Karpas-422 (cell line): ENCODE data around the gene WHRN. TPM values are rescaled to one million over a fixed set of nuclear protein-coding genes. Genes with fewer than 3 reads are reported as not detected.

Source experiments
- DNase-seq: peaks from one replicate; pipeline ENCODE4 v3.0.0-alpha.2; 2015
- H2AFZ ChIP-seq: fragments of 200-600 bp; sonication (generic); 2 replicates; pipeline ENCODE4 v1.6.1; 2014; ENCODE audit warnings: antibody characterized with exemption, low read length, mixed read lengths
- H3K27ac ChIP-seq: fragments of 200-600 bp; sonication (generic); 2 replicates; pipeline ENCODE4 v1.5.1; 2014; ENCODE audit warnings: mild to moderate bottlenecking, low read length, moderate library complexity
- H3K27me3 ChIP-seq: fragments of 200-600 bp; sonication (generic); 2 replicates; pipeline ENCODE4 v1.6.1; 2014; ENCODE audit warnings: low read length, mixed read lengths
- H3K36me3 ChIP-seq: fragments of 200-600 bp; sonication (generic); 2 replicates; pipeline ENCODE4 v1.6.1; 2014; ENCODE audit warnings: low read length, mixed read lengths; ENCODE audit not compliant: insufficient read depth
- H3K4me1 ChIP-seq: fragments of 200-600 bp; sonication (generic); 2 replicates; pipeline ENCODE4 v1.6.1; 2014; ENCODE audit warnings: mild to moderate bottlenecking, low read length, mixed read lengths
- H3K4me2 ChIP-seq: fragments of 200-600 bp; sonication (generic); 2 replicates; pipeline ENCODE4 v1.6.1; 2014; ENCODE audit warnings: low read length, low read depth, mild to moderate bottlenecking; ENCODE audit not compliant: poor library complexity, severe bottlenecking
- H3K4me3 ChIP-seq: fragments of 200-600 bp; sonication (generic); 2 replicates; pipeline ENCODE4 v1.5.1; 2014; ENCODE audit warnings: mild to moderate bottlenecking, antibody characterized with exemption, low read length, mixed read lengths
- H3K79me2 ChIP-seq: fragments of 200-600 bp; sonication (generic); 2 replicates; pipeline ENCODE4 v1.6.1; 2014; ENCODE audit warnings: mild to moderate bottlenecking, low read length, mixed read lengths
- H3K9ac ChIP-seq: fragments of 200-600 bp; sonication (generic); 2 replicates; pipeline ENCODE4 v1.6.0; 2014; ENCODE audit warnings: low read length
- H3K9me2 ChIP-seq: fragments of 200-600 bp; sonication (generic), shearing (Covaris generic); replicated peaks from 2 replicates; pipeline ENCODE4 v1.6.0; 2014; ENCODE audit warnings: mild to moderate bottlenecking, low read length, moderate library complexity; ENCODE audit not compliant: insufficient read depth
- H3K9me3 ChIP-seq: fragments of 300-700, 200-600 bp; sonication (generic); 2 replicates; pipeline ENCODE4 v1.6.1; 2014; ENCODE audit warnings: low read length, mixed read lengths
- H4K20me1 ChIP-seq: fragments of 200-600 bp; sonication (generic); 2 replicates; pipeline ENCODE4 v1.6.1; 2014; ENCODE audit warnings: mild to moderate bottlenecking, antibody characterized with exemption, low read length, low read depth; ENCODE audit not compliant: insufficient read depth
- total RNA-seq: library from RNA; depleted of rRNA; stranded (reverse); fragments of >200 nt; shearing (Covaris generic); gene quantifications from 2 replicates; pipeline ENCODE4 v1.2.3, GENCODE V29; 2014; ENCODE audit warnings: low replicate concordance; rRNA removed

Gene WHRN
- total RNA-seq = 0.30 and 0.76 TPM in 2 replicates

DNA sequence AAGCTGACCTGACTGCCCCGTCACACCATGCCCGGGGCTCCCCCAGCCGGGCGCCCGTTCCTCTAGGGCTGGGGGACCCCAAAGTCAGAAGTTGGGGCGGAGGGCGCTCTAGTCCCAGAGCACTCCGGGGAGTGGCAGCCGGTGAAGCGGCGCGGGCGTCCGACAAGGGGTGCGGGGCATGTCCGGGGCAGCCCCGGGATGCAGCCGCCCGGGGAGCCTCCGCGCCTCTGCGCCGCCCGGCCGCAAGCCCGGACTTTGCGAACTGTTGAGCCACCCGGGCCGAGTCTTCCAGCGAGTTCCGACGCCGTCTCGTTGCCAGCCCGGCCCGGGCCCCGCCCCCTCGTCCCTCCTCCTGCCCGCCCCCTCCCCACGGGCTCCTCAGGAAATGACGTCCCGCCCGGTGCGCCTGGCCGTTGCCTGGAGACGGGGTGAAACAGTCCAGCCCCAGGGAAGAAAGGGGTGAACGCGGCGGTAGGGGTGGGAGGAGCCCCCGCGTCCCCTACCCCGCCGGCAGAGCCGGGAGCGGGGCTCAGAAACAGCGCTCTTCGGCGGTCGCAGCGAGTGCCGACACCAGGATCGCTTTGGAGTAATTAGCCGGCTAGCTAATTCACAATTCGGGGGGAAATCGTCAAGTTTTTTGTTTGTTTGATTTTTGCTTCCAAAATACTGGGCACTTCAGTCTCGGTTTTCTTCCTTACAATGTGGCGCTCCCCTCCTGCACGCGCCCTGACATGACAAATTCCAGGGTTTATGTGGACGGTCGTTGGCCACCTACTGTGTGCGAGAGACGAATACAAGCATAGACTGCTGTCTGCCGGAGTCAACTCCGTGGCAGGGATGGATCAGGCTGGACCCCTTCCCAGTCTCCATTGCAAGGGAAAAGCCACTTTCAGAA is at the start of gene WHRN:
Gene WHRN (minus strand): TSS at position 287 of the 895 bp plus-strand sequence. CDS start 672 bp downstream, outside the sequence.
- H3K79me2 ChIP-seq = no peaks in the 10 kb centered on the region
- H3K9me2 ChIP-seq = no peaks in the 10 kb centered on the region
- peak within 1 kb of the TSS; percentile 69 for H3K4me3 ChIP-seq
- no peaks in the 10 kb centered on the region for H3K9me3 ChIP-seq
- peak within 1 kb of the TSS; percentile 98 for H2AFZ ChIP-seq
- no peaks in the 10 kb centered on the region for H3K36me3 ChIP-seq
- H3K4me2 ChIP-seq = peak within 1 kb of the TSS; percentile 84
- no peak within 1 kb of the TSS for H3K27ac ChIP-seq
- H3K4me1 ChIP-seq = peaks cover 12% of the 10 kb centered on the region
- H3K27me3 ChIP-seq = no peaks in the 10 kb centered on the region
- H3K9ac ChIP-seq = peak within 1 kb of the TSS; percentile 60
- H4K20me1 ChIP-seq = no peaks in the 10 kb centered on the region
- DNase-seq = peak; percentile 95

DNA sequence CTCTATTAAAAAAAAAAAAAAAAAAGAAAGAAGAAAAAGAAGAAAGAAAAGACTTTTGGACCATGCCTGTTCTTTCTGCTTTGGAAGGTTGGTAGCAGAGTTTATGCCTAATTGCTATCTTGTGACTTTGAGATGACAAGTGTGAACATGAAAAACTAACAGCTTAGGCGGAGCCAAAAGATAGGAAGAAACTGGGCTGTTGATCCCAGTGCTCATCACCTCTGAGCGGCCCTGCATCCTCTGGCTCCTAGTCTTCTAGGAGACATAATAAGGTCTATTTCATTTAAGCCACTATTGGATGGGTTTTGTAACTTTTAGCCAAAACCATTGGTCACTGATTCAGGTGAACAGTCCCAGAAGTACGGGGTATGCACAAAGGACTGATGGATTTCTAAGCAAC is 47.9 kb upstream of the WHRN start:
- peaks cover 10% of the 10 kb centered on the region for H3K4me1 ChIP-seq
- H3K4me2 ChIP-seq = no peak overlapping the region
- H3K9ac ChIP-seq = no peak overlapping the region
- H3K36me3 ChIP-seq = no peaks in the 10 kb centered on the region
- no peaks in the 10 kb centered on the region for H4K20me1 ChIP-seq
- no peaks in the 10 kb centered on the region for H3K27me3 ChIP-seq
- no peak overlapping the region for H3K27ac ChIP-seq
- no peak for DNase-seq
- H3K79me2 ChIP-seq = no peaks in the 10 kb centered on the region
- H3K4me3 ChIP-seq = no peak overlapping the region
- H3K9me3 ChIP-seq = no peaks in the 10 kb centered on the region
- H2AFZ ChIP-seq = no peak overlapping the region
- H3K9me2 ChIP-seq = no peaks in the 10 kb centered on the region

DNA sequence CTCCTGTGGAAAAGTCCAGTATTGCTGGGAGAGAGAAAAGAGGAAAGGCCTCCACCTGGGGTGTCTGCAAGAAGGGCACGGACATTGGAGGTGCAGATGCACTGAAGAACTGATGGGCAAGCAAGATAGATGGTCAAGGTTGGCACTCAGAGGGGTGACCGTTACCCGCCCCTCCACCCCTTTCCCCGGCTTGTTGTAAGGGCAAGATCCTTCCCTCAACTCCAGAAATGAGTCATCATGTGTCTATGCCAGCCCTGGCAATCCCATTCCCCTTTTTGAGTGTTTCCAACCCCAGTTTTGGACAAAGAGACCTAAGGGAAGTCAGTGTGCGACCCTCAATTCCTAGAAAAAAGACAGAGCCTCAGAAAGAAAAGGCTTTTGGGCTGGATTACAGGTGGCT is 47.4 kb upstream of the WHRN start:
- DNase-seq = no peak
- H3K4me2 ChIP-seq = no peak overlapping the region
- H2AFZ ChIP-seq = no peak overlapping the region

DNA sequence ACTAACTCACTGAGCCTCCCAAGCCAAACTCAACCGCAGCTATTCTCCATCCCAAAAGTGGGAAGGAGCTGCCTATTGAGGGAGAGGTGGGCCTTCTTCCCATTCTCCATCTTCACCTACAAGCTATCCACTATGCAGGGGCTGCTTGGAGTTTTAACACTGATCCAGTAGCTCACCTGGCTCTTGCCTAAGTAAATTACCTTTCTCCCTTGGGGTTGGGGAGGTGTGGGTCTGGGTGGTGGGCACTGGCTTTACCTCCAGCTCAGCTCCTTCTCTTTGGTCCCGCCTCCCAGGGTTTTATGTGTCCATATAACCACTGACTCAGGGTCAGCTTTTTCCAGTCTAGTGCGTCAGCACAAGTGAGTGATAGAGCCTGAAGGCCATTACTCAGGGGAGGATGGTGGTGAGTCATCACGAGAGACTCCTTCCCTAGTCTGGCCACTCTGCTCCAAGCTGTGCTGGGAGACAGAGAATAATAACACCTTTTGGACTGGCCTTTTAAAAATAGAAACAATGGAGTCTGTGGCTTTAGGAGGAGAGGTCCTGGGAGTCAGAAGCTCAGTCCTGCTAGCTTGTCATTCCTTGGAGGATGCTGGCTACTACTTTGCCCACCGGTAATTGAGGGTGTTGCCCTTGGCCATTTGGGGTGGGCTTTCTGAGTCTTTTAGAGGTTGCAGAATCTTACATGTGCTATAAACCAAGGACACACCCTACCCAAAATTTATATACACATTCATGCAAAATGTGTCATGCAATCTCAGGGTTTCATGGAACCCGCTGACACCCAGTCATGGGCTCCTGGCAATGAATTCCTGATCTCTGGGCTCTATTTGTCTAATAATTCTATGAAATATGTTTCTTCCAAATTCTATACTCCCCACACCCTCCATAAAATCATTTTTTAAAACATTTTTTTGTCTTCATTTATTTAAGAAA is 46.7 kb upstream of the WHRN start:
- no peak overlapping the region for H2AFZ ChIP-seq
- H3K36me3 ChIP-seq = no peaks in the 10 kb centered on the region
- H3K9ac ChIP-seq = no peak overlapping the region

More for the DNA sequence above, 47.4 kb upstream of the WHRN start:
- peaks cover 10% of the 10 kb centered on the region for H3K4me1 ChIP-seq
- H3K9me3 ChIP-seq = no peaks in the 10 kb centered on the region
- no peaks in the 10 kb centered on the region for H3K9me2 ChIP-seq
- no peaks in the 10 kb centered on the region for H3K79me2 ChIP-seq
- H4K20me1 ChIP-seq = no peaks in the 10 kb centered on the region
- H3K9ac ChIP-seq = no peak overlapping the region
- H3K36me3 ChIP-seq = no peaks in the 10 kb centered on the region
- H3K27ac ChIP-seq = no peak overlapping the region
- no peaks in the 10 kb centered on the region for H3K27me3 ChIP-seq
- H3K4me3 ChIP-seq = no peak overlapping the region

DNA sequence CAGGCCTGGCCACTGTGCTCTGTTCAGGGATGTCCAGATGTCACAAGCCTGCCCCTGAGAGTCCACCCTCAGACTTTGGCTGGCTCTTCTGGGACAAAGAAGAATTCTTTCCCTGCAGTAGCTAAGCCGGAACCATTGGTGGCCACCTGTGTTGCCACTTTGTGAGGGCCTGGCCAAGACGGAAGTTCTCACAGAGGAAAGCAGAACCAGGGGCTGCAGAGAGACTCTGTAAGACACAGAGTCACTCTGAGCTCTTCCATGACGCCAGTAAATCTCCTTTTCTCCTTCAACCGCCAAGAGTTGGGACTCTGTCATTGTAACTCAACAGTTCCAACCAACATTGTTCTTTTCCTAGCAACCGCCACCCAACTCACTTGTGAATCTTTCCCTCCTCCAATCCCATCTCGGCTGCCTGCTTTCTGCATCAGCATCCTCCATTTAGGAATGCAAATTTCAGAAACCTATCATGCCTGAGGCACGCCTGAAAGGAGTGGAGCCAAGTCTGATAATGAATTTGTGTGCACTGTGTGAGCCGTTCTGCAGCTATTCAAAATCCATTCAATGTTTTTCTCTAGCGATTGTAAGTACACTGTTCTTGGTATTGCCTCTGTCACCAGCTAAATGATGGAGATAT is 44.5 kb upstream of the WHRN start:
- Histone ChIP-seq H3K27me3 (no peaks in the 10 kb centered on the region), H3K36me3 (no peaks in the 10 kb centered on the region), H3K4me1 (peaks cover 10% of the 10 kb centered on the region), H3K9me3 (no peaks in the 10 kb centered on the region), H3K9ac (no peak overlapping the region), H3K4me3 (no peak overlapping the region), H4K20me1 (no peaks in the 10 kb centered on the region), H3K4me2 (no peak overlapping the region), H3K27ac (no peak overlapping the region), H3K9me2 (no peaks in the 10 kb centered on the region), H2AFZ (no peak overlapping the region), H3K79me2 (no peaks in the 10 kb centered on the region)
- DNase-seq = peak; percentile 59

More for the DNA sequence above, 46.7 kb upstream of the WHRN start:
- H3K79me2 ChIP-seq = no peaks in the 10 kb centered on the region
- no peak overlapping the region for H3K27ac ChIP-seq
- H3K9me2 ChIP-seq = no peaks in the 10 kb centered on the region
- H3K4me2 ChIP-seq = no peak overlapping the region
- DNase-seq = no peak
- H3K9me3 ChIP-seq = no peaks in the 10 kb centered on the region
- H4K20me1 ChIP-seq = no peaks in the 10 kb centered on the region
- no peak overlapping the region for H3K4me3 ChIP-seq
- H3K27me3 ChIP-seq = no peaks in the 10 kb centered on the region
- H3K4me1 ChIP-seq = peaks cover 10% of the 10 kb centered on the region

DNA sequence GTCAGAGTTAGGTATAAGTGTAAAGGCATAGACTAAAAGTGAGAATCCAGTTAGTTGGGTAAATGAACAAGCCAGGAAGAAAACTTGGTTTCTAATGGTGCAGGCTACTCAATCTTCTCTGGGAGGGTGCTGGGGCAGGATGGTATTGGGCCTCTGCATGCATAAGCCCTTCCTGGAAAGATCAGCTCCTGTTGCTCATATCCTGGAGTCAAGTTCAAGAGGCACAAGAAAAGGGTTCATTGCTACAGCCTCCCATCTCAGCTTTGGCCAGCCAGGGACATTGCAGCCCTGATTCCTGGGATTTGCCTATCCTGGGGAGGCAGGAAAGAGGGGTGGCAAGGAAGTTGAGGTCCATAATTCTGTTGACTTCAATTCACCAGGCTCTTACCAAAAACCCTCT is 41.6 kb upstream of the WHRN start:
- peaks cover 9% of the 10 kb centered on the region for H3K4me1 ChIP-seq
- H2AFZ ChIP-seq = no peak overlapping the region
- no peaks in the 10 kb centered on the region for H3K9me3 ChIP-seq
- H4K20me1 ChIP-seq = no peaks in the 10 kb centered on the region
- H3K36me3 ChIP-seq = no peaks in the 10 kb centered on the region
- H3K9ac ChIP-seq = no peak overlapping the region
- no peaks in the 10 kb centered on the region for H3K27me3 ChIP-seq
- H3K27ac ChIP-seq = no peak overlapping the region
- H3K4me3 ChIP-seq = no peak overlapping the region
- DNase-seq = no peak
- no peaks in the 10 kb centered on the region for H3K9me2 ChIP-seq
- H3K4me2 ChIP-seq = no peak overlapping the region
- H3K79me2 ChIP-seq = no peaks in the 10 kb centered on the region

DNA sequence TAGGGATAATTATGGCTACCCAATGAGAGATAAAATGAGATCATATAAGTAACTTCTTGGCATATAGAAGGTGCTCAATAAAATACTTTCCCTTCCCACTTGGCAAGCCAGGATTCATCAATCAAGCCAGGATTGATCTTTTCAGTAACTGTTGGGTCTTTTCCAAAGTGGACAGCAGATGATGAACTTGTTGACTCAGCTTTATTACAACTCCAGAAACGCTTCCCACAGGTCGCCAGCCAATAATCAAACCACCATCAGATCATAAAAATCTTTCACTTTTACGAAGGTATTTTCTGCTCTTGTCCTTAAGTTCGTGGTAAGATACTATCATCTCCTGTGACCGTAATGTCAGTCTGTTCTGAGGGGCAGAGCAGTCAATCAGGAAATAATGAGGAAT is 39.8 kb upstream of the WHRN start:
- Histone ChIP-seq H3K9ac (no peak overlapping the region), H3K27me3 (no peaks in the 10 kb centered on the region), H3K9me2 (no peaks in the 10 kb centered on the region), H2AFZ (no peak overlapping the region), H3K4me1 (peaks cover 8% of the 10 kb centered on the region), H3K27ac (no peak overlapping the region), H3K4me3 (no peak overlapping the region), H3K4me2 (no peak overlapping the region), H3K79me2 (no peaks in the 10 kb centered on the region), H4K20me1 (no peaks in the 10 kb centered on the region), H3K9me3 (no peaks in the 10 kb centered on the region), H3K36me3 (no peaks in the 10 kb centered on the region)
- DNase-seq = no peak
